HG03342 (cell line): Measurements from ENCODE around the gene EVX1.

Source experiments
- ATAC-seq: cut with Tn5 transposase; IDR thresholded peaks from one replicate; pipeline ENCODE4 v1.9.1; 2021; ENCODE audit warnings: mild to moderate bottlenecking, moderate library complexity; ENCODE audit not compliant: unreplicated experiment

The EVX1 gene

GRCh38 chr7:27224983-27225934, 17.3 kb upstream of the EVX1 start:
- ATAC-seq = no peak

GRCh38 chr7:27229448-27229847, 13.2 kb upstream of the EVX1 start:
- no peak for ATAC-seq

DNA sequence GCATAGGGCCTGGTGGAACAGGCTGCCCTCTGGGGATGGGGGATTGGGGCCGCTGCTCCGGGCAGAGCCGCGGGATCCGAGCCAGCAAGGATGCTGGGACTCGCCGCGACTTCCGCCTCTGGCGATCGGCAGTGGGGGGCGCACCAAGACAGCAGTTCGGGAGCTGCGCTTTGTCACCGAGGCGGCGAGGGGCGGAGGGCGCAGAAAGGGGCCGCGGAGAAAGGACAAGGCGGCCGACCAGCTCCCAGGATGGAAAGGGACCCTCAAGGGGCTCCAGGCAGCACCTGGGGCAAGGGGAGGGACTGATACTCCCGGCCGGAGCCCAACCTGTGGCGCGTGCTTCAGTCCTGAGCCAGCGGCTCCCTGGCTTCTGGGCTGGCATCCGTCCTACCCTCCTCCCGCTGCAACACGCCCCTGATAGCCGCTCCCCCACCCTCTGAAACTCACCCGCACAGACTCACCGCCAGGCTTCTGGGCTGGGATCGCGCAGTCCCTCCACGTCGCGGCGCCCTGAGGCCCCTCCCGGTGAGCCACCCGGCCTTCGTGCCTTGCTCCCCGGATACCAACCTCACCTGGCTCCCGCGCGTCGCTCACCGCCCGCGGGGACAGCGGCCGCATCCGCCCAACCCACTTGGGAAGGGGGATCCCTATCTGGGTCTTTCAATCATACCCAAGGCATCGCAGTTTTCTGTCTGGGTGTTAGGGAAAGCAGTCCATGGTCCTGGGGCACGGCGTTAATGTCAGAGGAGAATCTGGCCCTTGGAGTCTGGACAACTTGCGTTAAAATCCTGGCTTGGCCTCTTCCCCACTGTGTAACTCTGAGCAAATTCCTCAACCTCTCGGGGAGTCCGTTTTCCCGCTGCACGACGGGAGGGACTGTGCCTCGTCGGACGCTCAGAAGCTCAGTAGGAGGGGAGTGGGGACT, 7.0 kb upstream of the EVX1 start:
- ATAC-seq = no peak

GRCh38 chr7:27237735-27238334, 4.8 kb upstream of the EVX1 start:
- no peak for ATAC-seq

- ATAC-seq = no peak
Measured at GRCh38 chr7:27238979-27239386, 3.6 kb upstream of the EVX1 start.

DNA sequence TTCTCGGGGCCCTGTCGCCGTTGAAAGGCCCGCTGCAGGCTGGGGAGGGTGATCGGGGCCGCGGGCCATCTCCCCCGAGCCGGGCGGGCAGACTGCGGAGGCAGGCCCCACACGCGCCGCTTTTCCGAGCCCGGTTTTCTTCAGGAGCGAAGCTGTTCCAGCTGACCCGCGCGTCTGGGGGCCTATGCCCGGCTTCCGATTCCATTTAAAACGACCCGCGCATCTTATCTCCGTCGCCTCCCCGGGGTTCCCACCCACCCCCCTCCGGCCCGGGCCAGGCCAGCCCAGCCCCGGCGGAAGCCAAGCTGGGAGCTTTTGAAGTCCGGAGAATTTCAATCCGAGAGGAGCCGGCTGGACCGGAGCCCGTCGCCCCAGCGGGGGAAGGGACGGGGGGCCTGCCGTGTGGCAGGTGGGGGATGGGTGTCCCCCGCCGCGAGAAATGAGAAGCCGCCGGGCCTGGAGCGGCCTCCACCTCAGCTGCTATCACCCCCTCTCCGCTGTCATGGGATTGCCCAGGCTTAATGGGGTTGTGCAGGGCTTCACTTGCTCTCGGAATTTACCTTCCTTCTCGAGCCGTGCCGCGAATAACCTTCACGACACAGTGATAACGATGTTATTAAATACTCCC, 3.1 kb upstream of the EVX1 start:
- no peak for ATAC-seq

GRCh38 chr7:27240015-27240731, 2.4 kb upstream of the EVX1 start:
- ATAC-seq = no peak

DNA sequence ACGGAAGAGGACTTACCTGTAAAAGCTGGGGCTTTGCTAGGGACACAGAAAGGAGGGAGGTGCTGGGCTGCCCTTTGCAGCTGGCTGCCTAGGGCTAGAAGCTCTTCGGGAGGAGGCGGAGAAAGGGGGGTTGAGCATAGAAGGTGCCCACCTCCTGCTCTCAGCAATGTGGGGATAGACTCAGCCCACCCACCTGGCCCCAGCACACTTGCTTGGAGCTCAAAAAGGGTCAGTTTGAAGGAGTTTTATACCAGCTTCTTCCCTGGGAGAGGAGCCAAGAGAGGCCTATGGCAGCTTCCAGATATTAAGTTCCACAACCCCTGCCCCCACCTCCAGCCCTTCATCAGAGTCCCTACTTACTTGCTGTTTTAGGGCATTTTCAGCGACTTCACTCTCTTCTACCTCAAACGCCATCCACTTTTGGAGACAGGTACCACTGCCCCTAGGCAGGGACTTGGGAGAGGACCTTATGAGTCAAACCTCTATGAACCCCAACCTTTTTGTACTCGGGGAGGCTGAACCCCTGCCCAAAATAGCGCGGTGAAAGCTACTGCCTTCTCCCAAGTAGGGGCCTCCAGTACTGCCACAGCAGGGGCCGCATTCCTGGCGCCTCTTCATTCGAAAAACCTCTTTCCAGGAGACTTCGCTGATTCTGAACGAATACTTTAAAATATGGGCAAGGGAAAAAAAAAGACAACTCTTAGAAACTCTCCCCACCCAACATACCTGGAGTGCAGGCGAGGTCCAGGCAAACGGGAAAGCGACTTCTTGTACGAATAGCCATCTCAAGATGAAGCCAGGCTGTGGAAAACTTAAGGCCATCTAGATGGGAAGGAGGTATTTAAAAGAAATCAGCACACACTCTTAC, 1.2 kb upstream of the EVX1 start:
- ATAC-seq = no peak

DNA sequence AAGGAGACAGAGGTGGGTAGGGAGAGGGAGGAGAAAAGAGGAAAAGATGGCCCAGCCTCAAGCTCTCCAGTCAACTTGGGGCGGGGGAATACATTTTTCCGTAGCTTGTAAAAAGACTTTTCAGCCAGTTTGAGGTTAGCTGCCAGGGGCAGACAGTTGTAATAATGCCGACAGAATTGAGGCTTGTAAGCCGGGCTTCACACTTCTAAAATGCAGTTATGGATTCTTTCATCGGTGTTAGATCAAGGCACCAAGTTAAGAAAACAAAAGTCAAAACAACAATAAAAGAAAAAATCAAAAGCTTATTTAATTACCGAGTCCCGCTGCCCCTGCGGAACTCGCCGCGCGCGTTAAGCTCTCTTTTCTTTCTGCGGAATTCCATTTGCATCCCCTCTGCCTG, 448 bp upstream of the EVX1 start:
- ATAC-seq = no peak

DNA sequence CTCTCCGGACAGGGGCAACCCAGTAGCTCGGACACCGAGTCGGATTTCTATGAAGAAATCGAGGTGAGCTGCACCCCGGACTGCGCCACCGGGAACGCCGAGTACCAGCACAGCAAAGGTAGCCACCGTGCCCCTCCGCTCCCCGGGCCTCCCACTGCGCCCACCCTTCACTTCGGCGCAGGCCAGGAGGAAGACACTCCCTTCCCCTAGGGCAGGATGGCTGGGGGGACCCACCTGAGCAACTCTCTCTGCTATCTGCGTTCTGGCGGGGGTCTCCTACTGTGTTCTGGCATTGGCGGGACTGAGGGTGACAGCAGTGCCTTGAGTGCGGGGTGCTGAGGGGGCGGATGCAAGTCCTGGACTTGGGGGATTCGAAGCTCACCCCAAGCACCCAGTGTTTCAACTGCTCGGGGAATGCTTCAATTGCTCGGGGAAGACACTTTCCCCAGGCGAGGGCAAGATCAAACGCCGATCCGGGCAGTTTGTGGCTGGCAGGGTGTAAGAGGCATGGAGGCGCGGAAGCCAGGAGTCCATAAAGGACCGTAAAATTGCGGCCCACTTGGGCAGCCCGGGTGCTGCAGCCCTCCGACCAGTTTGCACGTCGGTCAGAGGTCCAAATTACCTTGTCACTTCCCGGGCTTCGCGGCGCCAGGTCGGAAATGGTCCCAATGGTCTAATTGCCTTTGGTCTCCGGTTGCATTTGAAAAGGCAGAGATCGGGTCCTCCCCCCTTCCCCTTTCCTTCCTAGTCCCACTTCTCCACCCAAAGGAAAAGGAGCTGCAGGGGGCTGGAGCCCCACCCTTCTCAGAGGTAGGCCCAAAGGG, 950 bp downstream of the EVX1 start:
- no peak for ATAC-seq

GRCh38 chr7:27244488-27245123, 2.0 kb downstream of the EVX1 start:
- no peak for ATAC-seq

GRCh38 chr7:27245124-27245797, 2.7 kb downstream of the EVX1 start:
- no peak for ATAC-seq

DNA sequence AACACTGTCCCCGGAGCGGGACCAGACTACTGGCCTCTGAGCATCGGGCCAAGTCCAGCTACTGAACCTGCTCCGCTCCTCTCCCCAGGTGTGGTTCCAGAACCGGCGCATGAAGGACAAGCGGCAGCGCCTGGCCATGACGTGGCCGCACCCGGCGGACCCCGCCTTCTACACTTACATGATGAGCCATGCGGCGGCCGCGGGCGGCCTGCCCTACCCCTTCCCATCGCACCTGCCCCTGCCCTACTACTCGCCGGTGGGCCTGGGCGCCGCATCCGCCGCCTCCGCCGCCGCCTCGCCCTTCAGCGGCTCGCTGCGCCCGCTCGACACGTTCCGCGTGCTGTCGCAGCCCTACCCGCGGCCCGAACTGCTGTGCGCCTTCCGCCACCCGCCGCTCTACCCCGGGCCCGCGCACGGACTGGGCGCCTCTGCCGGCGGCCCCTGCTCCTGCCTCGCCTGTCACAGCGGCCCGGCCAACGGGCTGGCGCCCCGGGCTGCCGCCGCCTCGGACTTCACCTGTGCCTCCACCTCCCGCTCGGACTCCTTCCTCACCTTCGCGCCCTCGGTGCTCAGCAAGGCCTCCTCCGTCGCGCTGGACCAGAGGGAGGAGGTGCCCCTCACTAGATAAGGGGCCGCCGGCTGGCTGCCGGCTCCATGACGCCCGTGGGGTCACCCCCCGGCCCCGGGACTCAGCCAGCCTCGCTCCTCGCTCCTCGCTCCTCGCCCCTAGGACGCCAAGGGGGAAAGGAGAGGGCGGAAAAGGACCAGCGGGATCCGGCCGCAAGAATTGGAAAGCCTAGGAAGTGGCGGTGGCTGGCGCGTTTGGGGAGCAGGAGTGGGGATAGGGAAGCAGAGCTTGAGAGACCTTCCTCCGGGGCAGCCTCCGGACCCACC, 3.4 kb downstream of the EVX1 start:
- no peak for ATAC-seq

GRCh38 chr7:27247000-27247399, 4.4 kb downstream of the EVX1 start:
- no peak for ATAC-seq

GRCh38 chr7:27247452-27248426, 5.1 kb downstream of the EVX1 start:
- no peak for ATAC-seq
